ENCODE measurements around the gene AOX1. TPM values are rescaled to one million over a fixed set of nuclear protein-coding genes. Genes with fewer than 3 reads are reported as not detected.

Gene AOX1
- total RNA-seq, 4 donors from 2014 or later = 47.2 to 144 (median 69.8) TPM

DNA sequence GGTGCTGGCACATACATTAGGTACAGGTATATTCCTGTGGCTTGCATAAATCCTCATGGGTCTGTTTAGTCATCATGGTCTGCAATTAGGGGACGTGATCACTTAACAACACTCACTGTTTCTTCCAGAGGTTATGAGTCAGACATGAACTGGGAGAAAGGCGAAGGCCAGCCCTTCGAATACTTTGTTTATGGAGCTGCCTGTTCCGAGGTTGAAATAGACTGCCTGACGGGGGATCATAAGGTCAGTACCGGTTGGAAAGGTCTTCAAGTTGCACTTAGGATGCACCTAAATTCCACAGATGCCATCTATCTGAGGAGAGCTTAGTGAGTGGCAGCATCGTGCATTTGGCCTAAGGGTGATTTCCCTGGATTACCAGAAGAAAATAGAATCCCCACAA, 76.9 kb downstream of the AOX1 start:
- Histone ChIP-seq H3K9me3 (no peaks in the 10 kb centered on the region), H3K27ac (no peak overlapping the region), H3K36me3 (no peaks in the 10 kb centered on the region), H3K4me3 (replicated peaks in 1 of 3) (no peak overlapping the region), H3K4me1 (no peaks in the 10 kb centered on the region), H3K27me3 (no peaks in the 10 kb centered on the region)
- TF ChIP-seq CTCF (IDR thresholded peaks at IDR 0.05) (no peak), POLR2A (IDR thresholded peaks at IDR 0.05) (no peak)
- intact Hi-C loops (cut with DNase I) = no loop called here
- WGBS, 2 donors = 56 to 60% methylated on average over 7 of the region's 7 CpGs
- no peak for DNase-seq

DNA sequence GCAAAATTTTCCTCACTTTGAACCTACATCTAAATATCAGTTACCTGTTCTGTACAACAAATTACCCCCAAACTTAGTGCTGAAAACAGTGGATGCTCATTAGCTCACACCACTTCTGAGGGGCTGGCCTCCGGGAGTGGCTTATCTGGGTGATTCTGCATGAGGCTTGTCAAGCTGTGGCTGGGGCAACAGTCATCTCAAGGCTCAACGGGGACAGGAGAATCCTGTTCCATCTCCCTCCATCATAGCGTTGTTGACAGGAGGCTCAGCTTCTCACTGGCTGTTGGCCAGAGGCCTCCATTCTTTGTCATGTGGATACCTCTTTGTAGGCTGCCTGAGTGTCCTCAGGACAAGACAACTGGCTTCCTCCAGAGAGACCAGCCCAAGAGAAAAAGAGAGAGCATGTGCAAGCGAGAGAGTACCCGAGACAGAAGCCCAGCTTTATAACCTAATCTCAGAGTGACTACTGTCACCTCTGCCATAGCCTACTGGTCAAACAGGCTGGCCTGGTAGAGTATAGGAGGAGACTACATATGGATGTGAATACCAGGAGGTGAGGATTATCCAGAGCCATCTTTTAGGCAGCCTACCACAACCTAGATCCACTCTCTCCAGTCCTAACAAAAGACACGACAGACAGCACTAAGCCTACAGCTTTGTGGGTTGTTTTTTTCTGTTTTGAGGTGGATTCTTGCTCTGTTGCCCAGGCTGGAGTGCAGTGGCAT, 79.1 kb downstream of the AOX1 start:
- WGBS, 2 donors = 88 to 89% methylated on average over 4 to 6 of the region's 6 CpGs
- intact Hi-C loops (cut with DNase I) = no loop called here
- Histone ChIP-seq H3K27me3 (no peaks in the 10 kb centered on the region), H3K4me3 (replicated peaks in 1 of 3) (no peak overlapping the region), H3K36me3 (no peaks in the 10 kb centered on the region), H3K9me3 (no peaks in the 10 kb centered on the region), H3K27ac (no peak overlapping the region), H3K4me1 (no peaks in the 10 kb centered on the region)
- no peak for TF ChIP-seq CTCF (IDR thresholded peaks at IDR 0.05)
- TF ChIP-seq POLR2A (IDR thresholded peaks at IDR 0.05) = no peak
- no peak for DNase-seq

GRCh38 chr2:200665626-200666453, 80.0 kb downstream of the AOX1 start:
- H3K9me3 ChIP-seq = no peaks in the 10 kb centered on the region
- WGBS, 2 donors = 80 to 81% methylated on average over 2 of the region's 2 CpGs
- no peak for DNase-seq

DNA sequence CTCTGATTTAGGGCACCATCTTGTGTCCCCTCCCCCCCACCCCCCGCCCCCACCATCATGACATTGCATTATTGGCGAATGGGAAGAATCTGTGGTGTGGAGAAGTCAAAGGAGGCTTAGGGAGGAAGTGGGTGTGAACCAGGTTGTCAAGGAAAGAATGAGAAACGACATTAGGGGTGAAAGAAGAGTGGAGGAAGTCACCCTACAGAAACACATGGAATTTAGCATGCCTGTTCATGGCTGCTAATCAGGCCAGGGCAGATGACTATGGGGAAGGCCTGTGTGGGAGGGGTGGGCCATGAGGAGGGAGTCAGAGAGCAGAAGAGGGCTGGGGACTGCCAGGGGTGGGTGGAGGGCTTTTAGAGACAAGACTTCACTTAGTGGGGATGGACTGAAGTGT, 81.6 kb downstream of the AOX1 start:
- WGBS, 2 donors = 74 to 84% methylated on average over 3 of the region's 3 CpGs

More at GRCh38 chr2:200665626-200666453, 80.0 kb downstream of the AOX1 start:
- TF ChIP-seq POLR2A (IDR thresholded peaks at IDR 0.05) = no peak
- no peak for TF ChIP-seq CTCF (IDR thresholded peaks at IDR 0.05)
- intact Hi-C loops (cut with DNase I) = no loop called here
- H3K36me3 ChIP-seq = no peaks in the 10 kb centered on the region
- no peaks in the 10 kb centered on the region for H3K27me3 ChIP-seq
- no peak overlapping the region for H3K4me3 ChIP-seq (replicated peaks in 1 of 3)
- H3K4me1 ChIP-seq = no peaks in the 10 kb centered on the region
- no peak overlapping the region for H3K27ac ChIP-seq

More for the DNA sequence above, 81.6 kb downstream of the AOX1 start:
- no peak overlapping the region for H3K4me3 ChIP-seq (replicated peaks in 1 of 3)
- no peak overlapping the region for H3K27ac ChIP-seq
- intact Hi-C loops (cut with DNase I) = no loop called here
- no peaks in the 10 kb centered on the region for H3K36me3 ChIP-seq
- no peak for DNase-seq
- TF ChIP-seq CTCF (IDR thresholded peaks at IDR 0.05) = no peak
- TF ChIP-seq POLR2A (IDR thresholded peaks at IDR 0.05) = no peak
- no peaks in the 10 kb centered on the region for H3K4me1 ChIP-seq
- no peaks in the 10 kb centered on the region for H3K27me3 ChIP-seq
- H3K9me3 ChIP-seq = no peaks in the 10 kb centered on the region

Data from thyroid gland (tissue), 4 donors.